Thoracic aorta (tissue), 2 donors: ENCODE results near the gene DRD5. TPM values are rescaled to one million over a fixed set of nuclear protein-coding genes. Genes with fewer than 3 reads are reported as not detected.
"Not testable (repeated sequence)": the region's sequence is repeated elsewhere in the genome, so short reads cannot be mapped to it uniquely, and the experiment has no call there.

Source experiments
- ATAC-seq: fragments of 150-250 bp; one replicate; pipeline ENCODE4 v1.8.0; 2017; ENCODE audit warnings: low read depth; ENCODE audit not compliant: insufficient number of reproducible peaks, low FRiP score
- DNase-seq: peaks from one replicate; pipeline ENCODE4 v3.0.0-alpha.2; 2020; ENCODE audit warnings: low spot score
- H3K27ac ChIP-seq, 2 donors: fragments of 200-600 bp; sonication (generic); 1 replicate in 1 of 2; 2 replicates in 1 of 2; pipeline ENCODE4 v1.5.1; 2016; ENCODE audit warnings: mild to moderate bottlenecking in 2 of 2, moderate library complexity in 2 of 2
- H3K27me3 ChIP-seq: fragments of 200-600 bp; sonication (generic); replicated peaks from 2 replicates; pipeline ENCODE4 v1.6.0; 2016; ENCODE audit warnings: mild to moderate bottlenecking; ENCODE audit not compliant: insufficient read depth
- H3K36me3 ChIP-seq: fragments of 200-600 bp; sonication (generic); one replicate; pipeline ENCODE4 v1.5.1; 2016
- H3K4me1 ChIP-seq, 2 donors: fragments of 200-600 bp; sonication (generic); 1 replicate in 1 of 2; 2 replicates in 1 of 2; pipeline versions ENCODE4 v1.5.1 to v1.6.0; 2016; ENCODE audit warnings: low read depth in 2 of 2, mild to moderate bottlenecking in 1 of 2; ENCODE audit not compliant: control insufficient read depth in 1 of 2
- H3K4me3 ChIP-seq: fragments of 200-600 bp; sonication (generic); 2 replicates; pipeline ENCODE4 v1.5.1; 2016; ENCODE audit warnings: mild to moderate bottlenecking
- H3K9me3 ChIP-seq: fragments of 200-600 bp; sonication (generic); 2 replicates; pipeline ENCODE4 v1.5.1; 2016
- CTCF ChIP-seq: fragments of 200-600 bp; sonication (generic); IDR thresholded peaks from one replicate; pipeline ENCODE4 v1.5.1; 2019; ENCODE audit warnings: antibody characterized with exemption
- total RNA-seq, 2 donors: library from RNA; depleted of rRNA; stranded (reverse); fragments of >200 nt; gene quantifications; one replicate each; pipeline versions ENCODE4 v1.1.0 to v1.2.3, GENCODE V29; 2016

Gene DRD5
- total RNA-seq, 2 donors from 2014 or later: not detected

GRCh38 chr4:9771034-9771433, 10.4 kb upstream of the DRD5 start:
- DNase-seq (no peak), ATAC-seq (no peak)
- H3K9me3 ChIP-seq: no peaks in the 10 kb centered on the region
- H3K4me3 ChIP-seq: no peak overlapping the region
- no peak for TF ChIP-seq CTCF
- H3K4me1 ChIP-seq: no peaks in the 10 kb centered on the region
- no peak overlapping the region for H3K27ac ChIP-seq
- H3K36me3 ChIP-seq: no peaks in the 10 kb centered on the region
- no peaks in the 10 kb centered on the region for H3K27me3 ChIP-seq

- Histone ChIP-seq H3K4me3 (no peak overlapping the region), H3K36me3 (no peaks in the 10 kb centered on the region), H3K4me1 (no peaks in the 10 kb centered on the region), H3K9me3 (no peaks in the 10 kb centered on the region), H3K27ac (no peak overlapping the region), H3K27me3 (no peaks in the 10 kb centered on the region)
- ATAC-seq (no peak), DNase-seq (no peak)
- no peak for TF ChIP-seq CTCF
Measured at GRCh38 chr4:9773471-9773870, 8.0 kb upstream of the DRD5 start.

GRCh38 chr4:9782136-9782436, 652 bp downstream of the DRD5 start:
- no peak for ATAC-seq
- no peak for DNase-seq
- H3K9me3 ChIP-seq: no peaks in the 10 kb centered on the region
- TF ChIP-seq CTCF: no peak
- H3K36me3 ChIP-seq: no peaks in the 10 kb centered on the region
- no peak overlapping the region for H3K4me3 ChIP-seq
- H3K27ac ChIP-seq: no peak overlapping the region
- no peaks in the 10 kb centered on the region for H3K4me1 ChIP-seq
- H3K27me3 ChIP-seq: no peaks in the 10 kb centered on the region

DNA sequence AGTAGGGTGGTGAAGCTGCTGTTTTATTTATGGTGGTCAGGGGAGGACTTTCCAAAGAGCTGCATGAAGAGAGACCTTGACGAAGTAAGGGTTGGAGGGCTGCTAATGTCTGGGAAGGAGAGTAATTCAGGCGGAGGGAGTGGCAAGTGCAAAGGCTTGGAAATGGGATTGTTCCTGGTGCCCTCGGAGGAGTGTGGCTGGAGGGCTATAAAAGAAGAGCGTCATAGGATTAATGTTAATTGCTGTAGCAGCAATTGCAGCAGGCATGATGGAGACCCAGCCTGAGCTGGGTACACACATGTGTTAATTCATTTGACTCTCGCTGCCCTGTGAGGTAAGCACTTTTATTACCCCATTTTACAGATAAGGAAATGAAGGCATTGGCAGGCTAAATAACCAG, 4.5 kb downstream of the DRD5 start:
- H3K36me3 ChIP-seq, H3K4me1 ChIP-seq, H3K4me3 ChIP-seq, H3K27me3 ChIP-seq, H3K9me3 ChIP-seq, DNase-seq, ATAC-seq, H3K27ac ChIP-seq: not testable (repeated sequence)

GRCh38 chr4:9792381-9792780, 10.9 kb downstream of the DRD5 start:
- no peak for ATAC-seq

GRCh38 chr4:9796641-9797040, 15.2 kb downstream of the DRD5 start:
- H3K4me1 ChIP-seq, H3K27me3 ChIP-seq, H3K36me3 ChIP-seq, DNase-seq, H3K9me3 ChIP-seq, ATAC-seq, H3K27ac ChIP-seq, H3K4me3 ChIP-seq: not testable (repeated sequence)

More at GRCh38 chr4:9792381-9792780, 10.9 kb downstream of the DRD5 start:
- Histone ChIP-seq H3K4me3 (no peak overlapping the region), H3K27ac (no peak overlapping the region), H3K9me3 (no peaks in the 10 kb centered on the region), H3K36me3 (no peaks in the 10 kb centered on the region), H3K27me3 (no peaks in the 10 kb centered on the region), H3K4me1 (no peaks in the 10 kb centered on the region)
- no peak for DNase-seq
- TF ChIP-seq CTCF: no peak
